ENCODE results near the gene TANGO2.

Gene TANGO2

GRCh38 chr22:19988965-19989724, 31.8 kb upstream of the TANGO2 start:
- H3K4me3 ChIP-seq (ENCODE audit: low read length), result no peak overlapping the region
- DNase-seq (ENCODE audit: low read depth), result no peak
- TF ChIP-seq, protein P1, sequence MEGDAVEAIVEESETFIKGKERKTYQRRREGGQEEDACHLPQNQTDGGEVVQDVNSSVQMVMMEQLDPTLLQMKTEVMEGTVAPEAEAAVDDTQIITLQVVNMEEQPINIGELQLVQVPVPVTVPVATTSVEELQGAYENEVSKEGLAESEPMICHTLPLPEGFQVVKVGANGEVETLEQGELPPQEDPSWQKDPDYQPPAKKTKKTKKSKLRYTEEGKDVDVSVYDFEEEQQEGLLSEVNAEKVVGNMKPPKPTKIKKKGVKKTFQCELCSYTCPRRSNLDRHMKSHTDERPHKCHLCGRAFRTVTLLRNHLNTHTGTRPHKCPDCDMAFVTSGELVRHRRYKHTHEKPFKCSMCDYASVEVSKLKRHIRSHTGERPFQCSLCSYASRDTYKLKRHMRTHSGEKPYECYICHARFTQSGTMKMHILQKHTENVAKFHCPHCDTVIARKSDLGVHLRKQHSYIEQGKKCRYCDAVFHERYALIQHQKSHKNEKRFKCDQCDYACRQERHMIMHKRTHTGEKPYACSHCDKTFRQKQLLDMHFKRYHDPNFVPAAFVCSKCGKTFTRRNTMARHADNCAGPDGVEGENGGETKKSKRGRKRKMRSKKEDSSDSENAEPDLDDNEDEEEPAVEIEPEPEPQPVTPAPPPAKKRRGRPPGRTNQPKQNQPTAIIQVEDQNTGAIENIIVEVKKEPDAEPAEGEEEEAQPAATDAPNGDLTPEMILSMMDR (conservative IDR thresholded peaks at IDR 0.05; ENCODE audit: low read depth, low read length), result no peak

DNA sequence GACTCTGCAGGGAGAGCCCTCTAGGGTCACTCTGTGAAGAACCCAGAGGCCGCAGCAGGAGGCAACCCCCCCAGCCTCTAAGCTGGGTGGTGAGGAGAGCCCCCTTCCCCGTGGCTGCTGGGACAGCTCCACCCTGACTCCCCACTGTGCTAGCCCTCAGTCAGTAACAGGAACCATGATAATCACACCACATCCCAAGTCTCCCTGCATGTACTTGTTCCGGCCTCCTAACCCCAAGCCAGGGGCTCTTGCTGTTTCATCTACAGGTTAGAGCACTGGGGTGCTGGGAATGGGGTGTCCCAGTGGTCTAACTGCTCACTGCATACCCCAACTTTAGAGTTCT, 31.2 kb upstream of the TANGO2 start:
- H3K4me3 ChIP-seq (ENCODE audit: low read length), result no peak overlapping the region
- TF ChIP-seq, protein P1 (conservative IDR thresholded peaks at IDR 0.05; ENCODE audit: low read depth, low read length), result no peak
- no peak for DNase-seq (ENCODE audit: low read depth)

DNA sequence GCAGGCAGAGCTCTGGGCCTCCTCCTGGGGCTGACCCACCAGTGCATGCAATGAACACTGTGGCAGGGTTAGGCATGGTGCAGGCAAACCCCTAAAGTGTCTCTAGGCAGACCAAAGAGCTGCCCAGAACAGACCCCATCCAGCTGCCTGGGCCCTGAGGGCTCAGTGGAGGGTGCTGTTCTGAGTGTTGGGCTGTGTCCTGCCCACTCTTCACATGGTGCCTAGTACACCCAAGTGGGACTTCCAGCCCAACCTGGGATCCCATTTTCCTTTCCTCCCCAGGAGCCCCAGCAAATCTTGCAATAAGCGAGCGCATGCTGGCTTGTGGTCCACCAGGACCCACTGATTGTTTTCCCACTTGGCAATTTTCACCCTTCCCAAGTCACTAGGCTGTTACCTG, 30.7 kb upstream of the TANGO2 start:
- H3K4me3 ChIP-seq (ENCODE audit: low read length), result no peak overlapping the region
- TF ChIP-seq, protein P1 (conservative IDR thresholded peaks at IDR 0.05; ENCODE audit: low read depth, low read length), result no peak
- DNase-seq (ENCODE audit: low read depth), result no peak

GRCh38 chr22:19990609-19991394, 30.1 kb upstream of the TANGO2 start:
- TF ChIP-seq, protein P1 (conservative IDR thresholded peaks at IDR 0.05; ENCODE audit: low read depth, low read length), result no peak

GRCh38 chr22:19991395-19991644, 29.6 kb upstream of the TANGO2 start:
- TF ChIP-seq, protein P1 (conservative IDR thresholded peaks at IDR 0.05; ENCODE audit: low read depth, low read length), result no peak
- no peak overlapping the region for H3K4me3 ChIP-seq (ENCODE audit: low read length)

More at GRCh38 chr22:19990609-19991394, 30.1 kb upstream of the TANGO2 start:
- no peak for DNase-seq (ENCODE audit: low read depth)
- H3K4me3 ChIP-seq (ENCODE audit: low read length), result no peak overlapping the region

GRCh38 chr22:19991645-19992451, 29.1 kb upstream of the TANGO2 start:
- H3K4me3 ChIP-seq (ENCODE audit: low read length), result no peak overlapping the region

More at GRCh38 chr22:19991395-19991644, 29.6 kb upstream of the TANGO2 start:
- no peak for DNase-seq (ENCODE audit: low read depth)

More at GRCh38 chr22:19991645-19992451, 29.1 kb upstream of the TANGO2 start:
- TF ChIP-seq, protein P1 (conservative IDR thresholded peaks at IDR 0.05; ENCODE audit: low read depth, low read length), result no peak
- DNase-seq (ENCODE audit: low read depth), result no peak

All from retinal pigment epithelial cell (primary cell).